Prostate gland (tissue), 2 donors: ENCODE results near the gene CAPS.

Experiments
- CTCF ChIP-seq, 4 experiments: fragments of 200-600 bp in 2 of 4; fragments of 450-650 bp in 2 of 4; sonication (generic) in 2 of 4; IDR thresholded peaks; 1 replicate in 3 of 4; 2 replicates in 1 of 4; pipeline ENCODE4 v1.5.1; 2016 to 2019; ENCODE audit warnings: antibody characterized with exemption in 4 of 4, mild to moderate bottlenecking in 2 of 4, moderate library complexity in 2 of 4
- POLR2A ChIP-seq: fragments of 450-650 bp; IDR thresholded peaks from one replicate; pipeline ENCODE4 v1.6.1; 2016; ENCODE audit warnings: antibody characterized with exemption, mild to moderate bottlenecking
- POLR2AphosphoS5 ChIP-seq: sonication (generic); formaldehyde crosslinking; IDR thresholded peaks from one replicate; pipeline ENCODE4 v1.6.1; 2017; ENCODE audit warnings: antibody characterized with exemption

GRCh38 chr19:5958851-5959122 lies 44.7 kb downstream of the CAPS start:
- TF ChIP-seq CTCF (IDR thresholded peaks at IDR 0.05) (no peak), POLR2A (no peak), POLR2AphosphoS5 (no peak)
